Stromal cell of bone marrow (primary cell): ENCODE results near the gene MICU2.

Experiments
- DNase-seq: peaks from one replicate; pipeline ENCODE4 v3.0.0-alpha.2; 2012; ENCODE audit warnings: low read depth

Gene MICU2

DNA sequence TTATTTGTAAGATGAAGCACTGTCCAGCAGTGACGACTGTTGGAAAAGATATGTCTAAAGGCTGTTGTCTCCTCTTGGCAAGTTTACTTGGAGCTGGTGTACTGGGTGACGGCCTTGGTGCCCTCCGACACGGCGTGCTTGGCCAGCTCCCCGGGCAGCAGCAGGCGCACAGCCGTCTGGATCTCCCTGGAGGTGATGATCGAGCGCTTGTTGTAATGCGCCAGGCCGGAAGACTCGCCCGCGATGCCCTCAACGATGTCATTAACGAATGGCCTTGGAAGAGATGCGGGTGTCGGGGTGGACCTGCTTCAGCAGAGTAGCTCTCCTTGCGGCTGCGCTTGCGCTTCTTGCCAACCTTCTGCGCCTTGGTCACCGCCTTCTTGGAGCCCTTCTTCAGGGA, 120.2 kb downstream of the MICU2 start:
- no peak for DNase-seq

- no peak for DNase-seq
Measured at GRCh38 chr13:21481359-21481758, 122.6 kb downstream of the MICU2 start.

DNA sequence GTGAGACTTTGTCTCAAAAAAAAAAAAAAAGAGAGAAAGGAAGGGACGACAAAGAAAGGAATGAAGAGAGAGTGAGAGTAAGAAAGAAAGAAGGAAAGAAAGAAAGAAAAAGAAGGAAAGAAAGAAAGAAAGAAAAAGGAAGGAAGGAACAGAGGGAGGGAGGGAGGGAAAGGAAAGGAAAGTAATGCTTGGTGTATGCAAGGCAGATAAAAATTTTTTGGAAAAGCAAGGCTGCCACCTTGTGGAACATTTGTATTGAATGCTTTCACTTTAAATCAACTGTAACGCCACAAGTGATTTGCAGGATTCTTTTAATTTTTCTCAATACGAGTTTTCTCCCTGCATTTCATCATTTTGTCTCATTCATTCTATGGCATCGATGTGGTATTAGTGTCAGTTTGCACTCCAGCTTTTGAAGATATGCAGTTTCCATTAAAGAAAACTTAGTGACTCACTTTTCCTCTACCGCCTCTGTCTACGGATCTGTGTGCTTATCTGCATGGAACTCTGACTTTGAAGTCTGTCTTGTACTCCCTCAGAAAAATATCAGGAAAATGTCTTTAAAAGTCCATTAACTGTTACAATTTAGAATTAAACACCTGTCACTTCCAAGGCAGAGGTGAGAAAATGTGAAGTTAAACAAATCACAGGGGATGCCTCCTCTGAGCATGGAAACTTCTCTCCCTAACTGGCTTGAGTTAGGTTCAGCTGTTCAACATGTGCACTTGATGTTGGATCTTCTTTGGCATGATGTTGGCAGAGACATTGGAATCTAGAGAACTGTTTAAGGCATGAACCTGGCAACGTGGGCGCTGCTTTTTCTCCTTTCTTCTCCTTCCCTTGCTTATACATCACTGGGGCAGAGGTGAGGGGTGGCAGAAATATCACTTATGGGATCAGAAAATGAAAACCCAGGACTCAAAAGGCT, 124.8 kb downstream of the MICU2 start:
- peak; percentile 73 for DNase-seq

DNA sequence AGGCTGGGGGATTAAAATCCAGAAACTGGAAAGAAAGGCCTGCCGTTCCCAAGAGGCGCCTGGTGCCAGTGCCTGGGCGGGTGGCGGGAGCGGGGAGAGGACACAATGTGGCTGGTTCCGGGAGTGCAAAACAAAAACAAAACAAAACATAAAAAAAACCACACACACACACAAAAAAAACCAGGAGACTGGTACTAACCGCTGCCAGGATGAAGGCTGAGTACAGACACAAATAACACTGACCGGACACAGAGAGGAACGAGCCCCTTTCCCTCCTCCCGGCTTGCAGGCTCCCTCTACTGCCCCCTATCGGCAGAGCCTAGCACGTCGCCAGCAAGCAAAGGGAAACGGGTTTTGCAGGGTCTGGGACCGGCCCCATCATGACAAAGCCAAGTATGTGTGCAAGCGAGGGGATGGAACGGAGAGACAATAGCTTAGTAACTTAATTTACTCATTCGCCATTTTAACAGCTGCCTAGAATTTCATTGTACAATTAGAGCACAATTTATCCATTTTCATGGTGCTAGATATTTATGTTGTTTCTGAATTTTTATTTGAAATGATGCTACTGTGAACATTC, 127.0 kb downstream of the MICU2 start:
- peak; percentile 59 for DNase-seq

GRCh38 chr13:21475115-21475514, 128.9 kb downstream of the MICU2 start:
- no peak for DNase-seq

DNA sequence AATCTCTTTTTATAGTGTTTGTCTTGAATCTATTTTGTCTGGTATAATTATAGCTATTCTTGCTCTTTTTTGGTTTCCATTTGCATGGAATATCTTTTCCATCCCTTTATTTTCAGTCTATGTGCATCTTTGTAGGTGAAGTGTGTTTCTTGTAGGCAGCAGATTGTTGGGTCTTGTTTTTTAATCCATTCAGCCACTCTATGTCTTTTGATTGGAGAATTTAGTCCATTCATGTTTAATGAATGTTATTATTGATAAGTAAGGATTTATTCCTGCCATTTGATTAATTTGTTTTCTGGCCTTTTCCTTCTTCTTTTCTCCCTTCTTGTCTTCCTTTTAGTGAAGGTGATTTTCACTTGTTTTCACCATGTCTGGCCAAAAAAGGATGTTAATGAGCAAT, 133.2 kb downstream of the MICU2 start:
- no peak for DNase-seq

- no peak for DNase-seq
Measured at GRCh38 chr13:21466527-21466926, 137.4 kb downstream of the MICU2 start.

- DNase-seq = no peak
Measured at GRCh38 chr13:21465710-21466160, 138.2 kb downstream of the MICU2 start.

DNA sequence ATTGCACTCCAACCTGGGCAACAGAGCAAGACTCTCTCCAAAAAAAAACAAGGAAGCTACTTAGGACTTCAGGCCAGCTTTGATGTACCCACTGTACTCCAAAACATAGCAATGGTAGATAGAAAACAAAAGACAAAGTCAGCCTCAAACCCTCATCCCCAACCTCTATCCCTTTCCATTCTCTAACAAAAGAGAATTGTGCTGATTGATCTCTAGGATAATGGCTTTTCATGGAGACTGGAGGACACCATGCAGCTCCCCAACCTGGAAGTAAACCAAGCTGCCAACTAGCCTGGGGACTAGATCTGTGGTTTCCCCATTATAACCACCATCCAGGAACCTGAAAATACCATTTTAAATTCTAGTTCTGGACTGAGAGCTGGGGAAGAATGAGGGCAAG, 140.5 kb downstream of the MICU2 start:
- DNase-seq = no peak

DNA sequence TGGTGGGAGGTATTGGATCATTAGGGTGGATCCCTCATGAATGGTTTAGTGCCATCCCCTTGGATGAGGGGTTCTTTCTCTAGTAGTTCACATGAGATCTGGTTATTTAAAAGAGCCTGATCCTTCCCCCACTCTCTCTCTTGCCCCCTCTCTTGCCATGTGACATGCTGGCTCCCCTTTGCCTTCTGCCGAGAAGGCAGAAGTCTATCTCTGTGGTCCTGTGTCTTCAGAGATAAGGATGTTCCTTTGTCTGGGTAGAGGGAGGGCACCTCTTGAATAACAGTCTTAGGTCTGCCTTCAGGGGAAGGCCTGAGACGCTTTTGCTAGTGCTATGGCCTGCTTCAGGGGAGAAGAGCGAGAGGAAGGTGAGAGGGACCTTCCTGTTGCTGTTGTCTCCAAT, 142.8 kb downstream of the MICU2 start:
- DNase-seq = no peak

GRCh38 chr13:21458813-21459701, 144.9 kb downstream of the MICU2 start, which contains the start of gene ZDHHC20:
Gene ZDHHC20, minus strand, starts transcription at chr13:21459303. Its CDS starts 132 bp downstream, at chr13:21459171.
- DNase-seq = peak; percentile 65

DNA sequence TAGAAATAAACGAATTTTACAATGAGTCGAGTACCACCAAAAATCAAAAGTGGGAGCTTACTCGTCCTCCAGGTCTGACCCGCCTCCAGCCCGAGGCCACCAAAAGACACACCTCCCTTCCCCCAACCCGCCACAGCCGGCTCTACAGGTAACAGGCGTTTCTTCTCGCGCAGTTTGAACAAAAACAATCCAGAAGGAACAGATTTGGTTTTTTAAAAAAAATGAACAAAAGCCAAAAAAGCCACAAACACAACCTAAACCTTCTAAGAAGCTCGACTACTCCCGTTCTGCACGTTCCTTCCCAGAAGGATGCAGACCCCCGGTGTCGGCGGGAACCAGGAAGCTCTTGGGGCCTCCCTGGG, 145.5 kb downstream of the MICU2 start:
- no peak for DNase-seq

DNA sequence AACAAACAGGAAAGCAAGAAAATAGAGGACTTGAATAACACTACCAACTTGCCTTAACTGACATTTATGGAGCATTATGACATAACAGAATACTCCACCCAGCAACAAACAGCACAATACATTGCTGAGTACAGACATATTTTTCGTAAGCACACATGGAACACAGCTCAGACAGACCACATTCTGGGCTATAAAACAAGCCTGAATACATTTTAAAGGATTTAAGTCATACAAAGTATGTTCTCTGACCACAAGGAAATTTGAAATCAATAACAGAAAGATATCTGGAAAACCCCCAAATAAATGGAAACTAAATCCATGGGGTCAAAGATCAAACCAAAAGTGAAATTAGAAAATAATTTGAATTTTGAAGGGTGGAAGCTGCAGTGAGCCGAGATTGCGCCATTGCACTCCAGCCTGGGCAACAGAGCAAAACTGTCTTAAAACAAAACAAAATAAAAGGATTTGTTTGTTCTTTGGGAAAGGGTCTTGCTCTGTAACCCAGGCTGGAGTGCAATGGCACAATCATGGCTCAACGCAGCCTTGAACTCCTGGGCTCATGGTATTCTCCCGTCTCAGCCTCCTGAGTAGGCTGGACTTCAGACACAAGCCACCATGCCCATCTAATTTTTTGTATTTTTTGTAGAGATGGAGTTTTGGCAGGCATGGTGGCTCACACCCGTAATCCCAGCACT, 150.4 kb downstream of the MICU2 start:
- peak; percentile 31 for DNase-seq

DNA sequence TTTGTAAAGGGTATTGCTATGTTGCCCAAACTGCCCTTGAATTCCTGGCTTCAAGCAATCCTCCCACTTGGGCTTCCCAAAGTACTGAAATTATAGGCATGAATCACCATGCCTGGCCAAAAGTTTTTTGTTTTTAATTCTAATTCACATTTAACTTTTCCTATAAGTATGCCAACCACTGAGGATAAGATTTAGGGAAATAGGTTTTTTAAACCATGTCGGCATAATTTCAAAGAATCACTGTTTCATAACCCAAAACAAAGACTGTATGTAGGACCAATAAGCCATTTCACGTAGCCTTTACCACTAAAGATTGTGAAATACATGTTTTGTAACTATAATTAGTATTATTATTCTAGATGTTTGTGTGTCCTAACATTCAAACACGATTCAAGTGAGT, 153.0 kb downstream of the MICU2 start:
- DNase-seq = peak; percentile 27

- no peak for DNase-seq
Measured at GRCh38 chr13:21446656-21447055, 157.3 kb downstream of the MICU2 start.

DNA sequence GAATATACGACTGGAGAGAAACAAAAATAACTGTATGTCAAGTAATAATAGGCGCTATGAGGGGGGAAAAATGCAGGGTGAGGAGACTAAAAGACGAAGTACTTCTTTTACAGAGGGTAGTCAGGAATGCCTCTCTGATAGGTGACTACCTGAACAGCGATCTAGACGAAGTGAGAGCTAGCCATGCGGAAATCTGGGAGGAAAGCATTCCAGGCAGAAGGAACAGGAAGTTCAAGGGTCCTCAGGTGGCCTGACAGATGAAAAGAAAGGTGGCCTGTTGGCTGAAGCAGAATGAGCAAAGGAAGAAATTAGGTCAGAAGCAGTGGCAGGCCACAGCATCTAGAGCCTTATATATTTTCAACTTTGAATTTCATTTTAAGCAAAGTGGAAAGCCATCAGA, 158.2 kb downstream of the MICU2 start:
- no peak for DNase-seq

DNA sequence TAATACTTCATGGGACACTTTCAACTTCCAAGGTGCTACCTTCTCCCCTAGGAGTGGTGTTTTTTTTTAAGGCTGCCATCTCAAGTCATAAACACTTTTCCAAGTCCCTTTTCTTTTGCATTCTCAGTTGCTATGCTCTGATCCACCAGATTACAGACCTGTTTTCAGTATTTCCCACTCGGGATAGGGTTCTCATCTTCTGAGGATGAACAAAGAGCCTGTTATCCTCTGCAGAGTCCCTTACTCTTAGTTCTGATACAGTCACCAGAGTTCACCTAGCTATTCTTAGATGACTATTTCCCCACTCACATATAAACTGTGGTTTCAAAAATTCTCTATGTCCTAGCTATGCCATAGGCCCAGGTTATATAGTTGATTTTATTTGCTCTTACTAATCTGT, 160.8 kb downstream of the MICU2 start:
- DNase-seq = no peak
